H9 (cell line): ENCODE results near the gene ACBD6. TPM values are rescaled to one million over a fixed set of nuclear protein-coding genes. Genes with fewer than 3 reads are reported as not detected.

ENCODE experiments used
- DNase-seq: peaks from one replicate; pipeline ENCODE4 v3.0.0-alpha.2; 2017
- H2AFZ ChIP-seq: one replicate; pipeline ENCODE4 v1.6.1; 2013; ENCODE audit warnings: mild to moderate bottlenecking, low read length, control low read depth, moderate library complexity
- H2AK5ac ChIP-seq: 2 replicates; pipeline ENCODE4 v1.6.1; 2013; ENCODE audit warnings: low read length, control low read depth, mixed read lengths; ENCODE audit not compliant: insufficient read length
- H2BK120ac ChIP-seq: one replicate; pipeline ENCODE4 v1.6.1; 2013; ENCODE audit warnings: low read depth, mild to moderate bottlenecking, low read length, control low read depth, inconsistent platforms; ENCODE audit not compliant: poor library complexity, severe bottlenecking
- H2BK12ac ChIP-seq: 2 replicates; pipeline ENCODE4 v1.6.1; 2013; ENCODE audit warnings: low read length, control low read depth, mixed read lengths, low read depth; ENCODE audit not compliant: insufficient read length
- H2BK15ac ChIP-seq: 2 replicates; pipeline ENCODE4 v1.6.1; 2013; ENCODE audit warnings: low read depth, low read length, control low read depth
- H2BK20ac ChIP-seq: one replicate; pipeline ENCODE4 v1.6.1; 2013; ENCODE audit warnings: low read depth, mild to moderate bottlenecking, low read length, control low read depth, inconsistent platforms; ENCODE audit not compliant: poor library complexity, severe bottlenecking
- H2BK5ac ChIP-seq: 2 replicates; pipeline ENCODE4 v1.6.1; 2013; ENCODE audit warnings: low read length, control low read depth, mixed read lengths; ENCODE audit not compliant: insufficient read length
- H3K14ac ChIP-seq: 2 replicates; pipeline ENCODE4 v1.6.1; 2013; ENCODE audit warnings: low read length, control low read depth; ENCODE audit not compliant: insufficient read depth
- H3K18ac ChIP-seq: 2 replicates; pipeline ENCODE4 v1.6.1; 2013; ENCODE audit warnings: low read depth, mild to moderate bottlenecking, mixed read lengths, low read length, control low read depth; ENCODE audit not compliant: insufficient read length
- H3K23ac ChIP-seq: 2 replicates; pipeline ENCODE4 v1.6.1; 2013; ENCODE audit warnings: low read length, control low read depth, mixed read lengths, low read depth; ENCODE audit not compliant: insufficient read length
- H3K23me2 ChIP-seq: 2 replicates; pipeline ENCODE4 v1.6.1; 2013; ENCODE audit warnings: low read depth, mild to moderate bottlenecking, mixed read lengths, low read length, control low read depth; ENCODE audit not compliant: insufficient read length, poor library complexity, severe bottlenecking
- H3K27ac ChIP-seq: 2 replicates; pipeline ENCODE4 v1.5.1; 2013; ENCODE audit warnings: low read length, control low read depth, mixed read lengths, low read depth; ENCODE audit not compliant: insufficient read length
- H3K27me3 ChIP-seq: 2 replicates; pipeline ENCODE4 v1.6.1; 2013; ENCODE audit warnings: low read length, control low read depth, inconsistent platforms; ENCODE audit not compliant: insufficient read depth
- H3K4ac ChIP-seq: 2 replicates; pipeline ENCODE4 v1.6.1; 2013; ENCODE audit warnings: low read depth, mild to moderate bottlenecking, control low read depth, inconsistent platforms, low read length, moderate library complexity
- H3K4me1 ChIP-seq: 2 replicates; pipeline ENCODE4 v1.6.1; 2013; ENCODE audit warnings: low read length, control low read depth, inconsistent platforms; ENCODE audit not compliant: insufficient read depth
- H3K4me2 ChIP-seq: 2 replicates; pipeline ENCODE4 v1.6.1; 2013; ENCODE audit warnings: low read length, control low read depth, mixed read lengths; ENCODE audit not compliant: insufficient read length, insufficient read depth
- H3K56ac ChIP-seq: 2 replicates; pipeline ENCODE4 v1.6.1; 2013; ENCODE audit warnings: low read depth, mild to moderate bottlenecking, mixed read lengths, low read length, control low read depth; ENCODE audit not compliant: insufficient read length
- H3K79me1 ChIP-seq: 2 replicates; pipeline ENCODE4 v1.6.1; 2013; ENCODE audit warnings: low read depth, mild to moderate bottlenecking, moderate library complexity, low read length, control low read depth, inconsistent platforms; ENCODE audit not compliant: insufficient read depth, poor library complexity, severe bottlenecking
- H3K79me2 ChIP-seq: 2 replicates; pipeline ENCODE4 v1.6.1; 2013; ENCODE audit warnings: low read length, control low read depth, inconsistent platforms; ENCODE audit not compliant: insufficient read depth
- H3K9ac ChIP-seq: 2 replicates; pipeline ENCODE4 v1.6.1; 2013; ENCODE audit warnings: low read length, control low read depth, mixed read lengths; ENCODE audit not compliant: insufficient read length; ENCODE audit errors: extremely low read depth
- H3K9me3 ChIP-seq: one replicate; pipeline ENCODE4 v1.6.1; 2013; ENCODE audit warnings: low read depth, low read length, inconsistent platforms; ENCODE audit not compliant: control insufficient read depth
- H3T11ph ChIP-seq: one replicate; pipeline ENCODE4 v1.6.1; 2013; ENCODE audit warnings: mild to moderate bottlenecking, low read length, control low read depth, inconsistent platforms
- H4K20me1 ChIP-seq: one replicate; pipeline ENCODE4 v1.6.1; 2013; ENCODE audit not compliant: control insufficient read depth, insufficient read length, insufficient read depth
- H4K5ac ChIP-seq: 2 replicates; pipeline ENCODE4 v1.6.1; 2013; ENCODE audit warnings: low read depth, mild to moderate bottlenecking, mixed read lengths, low read length, control low read depth; ENCODE audit not compliant: insufficient read length
- H4K8ac ChIP-seq: replicated peaks from 2 replicates; pipeline ENCODE4 v1.6.1; 2013; ENCODE audit warnings: low read length, control low read depth, mixed read lengths, low read depth; ENCODE audit not compliant: insufficient read length
- H4K91ac ChIP-seq: 2 replicates; pipeline ENCODE4 v1.6.1; 2013; ENCODE audit warnings: low read depth, mild to moderate bottlenecking, moderate library complexity, mixed read lengths, low read length, control low read depth; ENCODE audit not compliant: insufficient read length
- H3K27ac Mint-ChIP-seq, 3 experiments: 2 replicates in 2 of 3; 3 replicates in 1 of 3; pipeline ENCODE4 v1.8.0; 2020 to 2021; ENCODE audit warnings: mixed read lengths in 3 of 3, mild to moderate bottlenecking in 1 of 3, moderate library complexity in 1 of 3
- H3K27me3 Mint-ChIP-seq: 2 replicates; pipeline ENCODE4 v1.8.0; 2021; ENCODE audit warnings: low read depth, mild to moderate bottlenecking, moderate library complexity, mixed read lengths
- H3K36me3 Mint-ChIP-seq, 3 experiments: 2 replicates in 2 of 3; 3 replicates in 1 of 3; pipeline ENCODE4 v1.8.0; 2020 to 2021; ENCODE audit warnings: low read depth in 3 of 3, mixed read lengths in 3 of 3; ENCODE audit not compliant: insufficient read depth in 1 of 3
- H3K4me1 Mint-ChIP-seq, 2 experiments: 2 replicates each; pipeline ENCODE4 v1.8.0; 2020; ENCODE audit warnings: mixed read lengths in 2 of 2
- H3K4me3 Mint-ChIP-seq, 2 experiments: 2 replicates in 1 of 2; 3 replicates in 1 of 2; pipeline ENCODE4 v1.8.0; 2020 to 2021; ENCODE audit warnings: mild to moderate bottlenecking in 2 of 2, mixed read lengths in 2 of 2, moderate library complexity in 1 of 2
- H3K9me3 Mint-ChIP-seq, 2 experiments: 2 replicates in 1 of 2; 3 replicates in 1 of 2; pipeline ENCODE4 v1.8.0; 2020; ENCODE audit warnings: mild to moderate bottlenecking in 2 of 2, mixed read lengths in 2 of 2, moderate library complexity in 1 of 2
- WGBS: extraction: QIAGEN DNeasy Blood & Tissue Kit; methylation state at CpG from one replicate; pipeline ENCODE4 v1.1.7; 2013; ENCODE audit warnings: missing lambda C conversion rate, low lambda C conversion rate, mixed read lengths; ENCODE audit not compliant: insufficient read length; ENCODE audit errors: extremely low coverage; 5-methylcytosine and 5-hydroxymethylcytosine counted together
- total RNA-seq: library from RNA; stranded (reverse); gene quantifications from 2 replicates; pipeline ENCODE4 v1.2.1, GENCODE V29; 2021
- TF ChIP-seq, protein P1 (sequence below): fragments of 200-600 bp; sonication (generic); conservative IDR thresholded peaks from 3 replicates; pipeline ENCODE4 v1.8.0; 2021; ENCODE audit warnings: antibody characterized with exemption, mild to moderate bottlenecking

ACBD6 gene
- total RNA-seq, 1 experiment from 2014 or later = 51.4 TPM

DNA sequence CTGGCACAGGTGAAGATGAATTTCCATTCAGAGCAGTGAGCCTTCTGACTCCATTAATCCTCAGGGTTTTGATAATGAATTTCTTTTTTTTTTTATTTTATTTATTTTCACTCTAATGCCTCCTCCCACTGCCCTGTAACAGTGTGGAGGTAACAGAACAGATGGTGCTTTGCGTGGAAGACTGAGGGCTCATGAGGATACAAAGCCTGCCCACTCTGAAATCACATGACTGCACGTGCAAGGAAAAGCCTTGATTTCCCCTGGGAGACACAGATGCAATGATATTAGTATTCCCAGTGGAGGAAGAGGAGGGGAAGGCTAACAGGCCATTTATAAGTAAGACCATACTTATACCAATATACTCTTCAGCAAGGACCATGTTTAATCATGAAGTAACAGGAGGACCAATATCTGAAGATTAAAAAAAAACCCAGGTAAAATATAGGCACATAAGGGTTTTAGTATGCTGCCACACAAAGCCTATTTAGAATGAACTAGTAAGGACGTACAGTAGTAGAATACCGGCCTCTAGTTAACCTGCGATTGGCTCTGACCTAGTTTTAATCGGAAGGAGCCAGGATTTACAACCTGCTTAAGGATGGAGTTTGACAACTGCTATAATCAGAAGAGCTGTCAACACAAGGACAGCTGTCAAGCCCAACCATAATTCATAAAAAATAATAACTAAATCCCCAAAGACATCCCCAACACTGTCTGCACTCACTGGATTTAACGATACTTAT lies 202.7 kb downstream of the ACBD6 start:
- Mint-ChIP-seq H3K36me3 (peaks cover 0 to 4% (median 3%) of the 10 kb centered on the region in 3 experiments; a peak in 3 of 7 replicates), H3K4me1 (peaks cover 3% of the 10 kb centered on the region in 2 experiments; a peak in 1 of 4 replicates), H3K9me3 (no peaks in the 10 kb centered on the region; a peak in 1 of 5 replicates), H3K27me3 (peaks cover 2% of the 10 kb centered on the region; the same call in 1 of the 2 replicates), H3K4me3 (no peak overlapping the region), H3K27ac (no peak overlapping the region)
- H2BK12ac ChIP-seq = no peak overlapping the region
- H2BK15ac ChIP-seq = no peak overlapping the region
- no peak overlapping the region for H4K91ac ChIP-seq
- no peak overlapping the region for H3K9ac ChIP-seq
- no peaks in the 10 kb centered on the region for H3K27me3 ChIP-seq
- H3K4me1 ChIP-seq = no peaks in the 10 kb centered on the region
- H3K18ac ChIP-seq = no peak overlapping the region
- no peaks in the 10 kb centered on the region for H3K79me1 ChIP-seq
- H3K23me2 ChIP-seq = no peaks in the 10 kb centered on the region
- H2BK5ac ChIP-seq = no peak overlapping the region
- no peaks in the 10 kb centered on the region for H3K79me2 ChIP-seq
- no peaks in the 10 kb centered on the region for H3K9me3 ChIP-seq
- H3K4me2 ChIP-seq = no peak overlapping the region
- no peak overlapping the region for H2BK120ac ChIP-seq
- no peak overlapping the region for H2BK20ac ChIP-seq
- H4K20me1 ChIP-seq = no peaks in the 10 kb centered on the region
- no peak overlapping the region for H3K14ac ChIP-seq
- no peak overlapping the region for H3K23ac ChIP-seq
- no peak overlapping the region for H4K5ac ChIP-seq
- H3T11ph ChIP-seq = no peak overlapping the region
- H2AK5ac ChIP-seq = no peak overlapping the region
- no peak overlapping the region for H4K8ac ChIP-seq
- TF ChIP-seq, protein P1, sequence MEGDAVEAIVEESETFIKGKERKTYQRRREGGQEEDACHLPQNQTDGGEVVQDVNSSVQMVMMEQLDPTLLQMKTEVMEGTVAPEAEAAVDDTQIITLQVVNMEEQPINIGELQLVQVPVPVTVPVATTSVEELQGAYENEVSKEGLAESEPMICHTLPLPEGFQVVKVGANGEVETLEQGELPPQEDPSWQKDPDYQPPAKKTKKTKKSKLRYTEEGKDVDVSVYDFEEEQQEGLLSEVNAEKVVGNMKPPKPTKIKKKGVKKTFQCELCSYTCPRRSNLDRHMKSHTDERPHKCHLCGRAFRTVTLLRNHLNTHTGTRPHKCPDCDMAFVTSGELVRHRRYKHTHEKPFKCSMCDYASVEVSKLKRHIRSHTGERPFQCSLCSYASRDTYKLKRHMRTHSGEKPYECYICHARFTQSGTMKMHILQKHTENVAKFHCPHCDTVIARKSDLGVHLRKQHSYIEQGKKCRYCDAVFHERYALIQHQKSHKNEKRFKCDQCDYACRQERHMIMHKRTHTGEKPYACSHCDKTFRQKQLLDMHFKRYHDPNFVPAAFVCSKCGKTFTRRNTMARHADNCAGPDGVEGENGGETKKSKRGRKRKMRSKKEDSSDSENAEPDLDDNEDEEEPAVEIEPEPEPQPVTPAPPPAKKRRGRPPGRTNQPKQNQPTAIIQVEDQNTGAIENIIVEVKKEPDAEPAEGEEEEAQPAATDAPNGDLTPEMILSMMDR = no peak
- H3K4ac ChIP-seq = no peak overlapping the region
- H2AFZ ChIP-seq = no peak overlapping the region
- H3K56ac ChIP-seq = no peak overlapping the region
- no peak for DNase-seq
- no peak overlapping the region for H3K27ac ChIP-seq
- WGBS = no CpG with 5 or more reads among the region's 7 CpGs
